ENCODE results near the gene APOBEC4.

GRCh38 chr1:183609759-183610452 lies 43.2 kb downstream of the APOBEC4 start:
- TF ChIP-seq SUZ12 (IDR thresholded peaks at IDR 0.05; ENCODE audit: extremely low read depth, insufficient read depth, insufficient read length) (no peak), ZNF274 (IDR thresholded peaks at IDR 0.05; ENCODE audit: low read depth, low read length) (no peak)
